Spinal cord (tissue), 10 donors: ENCODE data around the gene MARCHF10. TPM values are rescaled to one million over a fixed set of nuclear protein-coding genes. Genes with fewer than 3 reads are reported as not detected.
"Not testable (repeated sequence)": the region's sequence is repeated elsewhere in the genome, so short reads cannot be mapped to it uniquely, and the experiment has no call there.

Experiments used
- DNase-seq, 6 donors: peaks; one replicate each; pipeline versions ENCODE4 v3.0.0 to v3.0.0-alpha.2; 2013 to 2015; ENCODE audit warnings: low spot score in 6 of 6, low read depth in 4 of 6
- H3K27ac ChIP-seq: one replicate; pipeline ENCODE4 v1.5.1; 2013; ENCODE audit warnings: low read depth, low read length, control low read depth
- H3K27me3 ChIP-seq: one replicate; pipeline ENCODE4 v1.6.1; 2013; ENCODE audit warnings: low read length; ENCODE audit not compliant: control insufficient read depth, insufficient read depth
- H3K36me3 ChIP-seq: one replicate; pipeline ENCODE4 v1.6.1; 2013; ENCODE audit warnings: low read length; ENCODE audit not compliant: control insufficient read depth, insufficient read depth
- H3K4me1 ChIP-seq: one replicate; pipeline ENCODE4 v1.6.1; 2013; ENCODE audit warnings: low read length; ENCODE audit not compliant: control insufficient read depth, insufficient read depth
- H3K4me3 ChIP-seq: one replicate; pipeline ENCODE4 v1.5.1; 2013; ENCODE audit warnings: low read depth, low read length, control low read depth
- H3K9me3 ChIP-seq: one replicate; pipeline ENCODE4 v1.6.1; 2013; ENCODE audit warnings: low read length; ENCODE audit not compliant: control insufficient read depth, insufficient read depth
- WGBS: methylation state at CpG from one replicate; pipeline ENCODE4 v1.1.5; 2013; ENCODE audit warnings: missing lambda C conversion rate; ENCODE audit not compliant: insufficient coverage; 5-methylcytosine and 5-hydroxymethylcytosine counted together
- long read RNA-seq, 4 donors: transcript quantifications; one replicate each; lab custom pipeline, GENCODE V29; 2026
- polyA plus RNA-seq, 2 donors: library from polyadenylated mRNA; unstranded; fragments of 120-200 nt; gene quantifications; one replicate each; pipeline ENCODE4 v1.2.1, GENCODE V29; 2013; ENCODE audit not compliant: insufficient read length in 2 of 2
- total RNA-seq, 2 donors: library from RNA; depleted of rRNA in 1 of 2; stranded (reverse); fragments of 120-200 nt in 1 of 2; fragments of >200 nt in 1 of 2; gene quantifications; one replicate each; pipeline versions ENCODE4 v1.2.3 to v1.2.4, GENCODE V29; 2013 to 2014
- donor health status: healthy.

MARCHF10 gene, protein sequence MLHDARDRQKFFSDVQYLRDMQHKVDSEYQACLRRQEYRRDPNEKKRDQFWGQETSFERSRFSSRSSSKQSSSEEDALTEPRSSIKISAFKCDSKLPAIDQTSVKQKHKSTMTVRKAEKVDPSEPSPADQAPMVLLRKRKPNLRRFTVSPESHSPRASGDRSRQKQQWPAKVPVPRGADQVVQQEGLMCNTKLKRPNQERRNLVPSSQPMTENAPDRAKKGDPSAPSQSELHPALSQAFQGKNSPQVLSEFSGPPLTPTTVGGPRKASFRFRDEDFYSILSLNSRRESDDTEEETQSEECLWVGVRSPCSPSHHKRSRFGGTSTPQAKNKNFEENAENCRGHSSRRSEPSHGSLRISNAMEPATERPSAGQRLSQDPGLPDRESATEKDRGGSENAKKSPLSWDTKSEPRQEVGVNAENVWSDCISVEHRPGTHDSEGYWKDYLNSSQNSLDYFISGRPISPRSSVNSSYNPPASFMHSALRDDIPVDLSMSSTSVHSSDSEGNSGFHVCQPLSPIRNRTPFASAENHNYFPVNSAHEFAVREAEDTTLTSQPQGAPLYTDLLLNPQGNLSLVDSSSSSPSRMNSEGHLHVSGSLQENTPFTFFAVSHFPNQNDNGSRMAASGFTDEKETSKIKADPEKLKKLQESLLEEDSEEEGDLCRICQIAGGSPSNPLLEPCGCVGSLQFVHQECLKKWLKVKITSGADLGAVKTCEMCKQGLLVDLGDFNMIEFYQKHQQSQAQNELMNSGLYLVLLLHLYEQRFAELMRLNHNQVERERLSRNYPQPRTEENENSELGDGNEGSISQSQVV
- total RNA-seq = 1 to 10 TPM in 1 of 2 donors, under 1 TPM in 1; 0.59 to 2.5 TPM
- 1 to 10 TPM; 2.8 to 3.6 TPM for polyA plus RNA-seq
- long read RNA-seq, donor 1 = 0 reads
- long read RNA-seq, donor 2 = 0 reads
- long read RNA-seq, donor 3 = 0 reads
- long read RNA-seq, donor 4 = 0 reads

DNA sequence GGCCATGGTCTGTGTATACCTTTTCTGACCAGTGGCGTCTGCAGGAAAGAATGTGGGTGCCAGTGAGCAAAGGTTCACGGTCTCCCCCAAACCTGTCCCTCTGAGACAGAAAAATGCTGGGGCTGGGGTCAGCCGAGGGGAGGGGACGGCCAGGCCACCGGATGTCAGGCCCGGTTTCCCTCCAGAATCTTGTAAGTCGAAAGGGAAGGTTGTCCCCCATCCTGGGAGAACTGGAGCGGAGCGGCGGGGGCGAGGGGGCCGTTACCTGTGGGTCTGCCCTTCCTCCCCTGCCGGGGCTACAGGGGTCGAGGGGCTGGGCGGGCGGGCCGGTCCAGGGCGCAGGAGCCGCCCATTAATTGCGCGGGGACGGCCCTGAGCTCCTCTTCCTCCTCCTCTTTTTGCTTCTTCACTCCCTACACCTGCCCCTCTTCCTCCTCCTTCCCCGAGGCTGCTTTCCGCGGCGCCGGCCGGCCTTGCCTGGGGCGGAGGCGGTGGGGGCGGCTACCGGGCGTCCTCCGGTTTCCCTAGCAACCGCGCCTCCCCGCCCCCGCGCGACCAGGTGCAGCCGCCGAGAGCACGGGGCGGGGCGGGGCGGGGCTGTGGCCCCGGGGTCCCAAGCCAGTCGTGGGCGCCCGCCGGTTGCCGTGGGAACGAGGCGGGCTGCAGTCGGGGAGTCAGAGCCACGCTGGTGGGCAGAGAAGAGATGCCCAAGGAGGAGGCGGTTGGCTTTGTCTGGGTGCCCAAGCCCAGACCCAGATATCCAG lies at the start of gene MARCHF10:
Gene MARCHF10 (minus strand): TSS at position 503 of the 764 bp plus-strand sequence. CDS start 6,579 bp downstream, outside the sequence.
- H3K9me3 ChIP-seq = no peaks in the 10 kb centered on the region
- H3K4me3 ChIP-seq = peak within 1 kb of the TSS; percentile 16
- H3K4me1 ChIP-seq = peaks cover 6% of the 10 kb centered on the region
- DNase-seq = peak in 4 of 6 donors; percentile 22 to 85 (median 56)
- WGBS = 3% methylated on average over 57 of the region's 57 CpGs
- H3K27ac ChIP-seq = peak within 1 kb of the TSS; percentile 29
- H3K27me3 ChIP-seq = peaks cover 2% of the 10 kb centered on the region
- no peaks in the 10 kb centered on the region for H3K36me3 ChIP-seq

DNA sequence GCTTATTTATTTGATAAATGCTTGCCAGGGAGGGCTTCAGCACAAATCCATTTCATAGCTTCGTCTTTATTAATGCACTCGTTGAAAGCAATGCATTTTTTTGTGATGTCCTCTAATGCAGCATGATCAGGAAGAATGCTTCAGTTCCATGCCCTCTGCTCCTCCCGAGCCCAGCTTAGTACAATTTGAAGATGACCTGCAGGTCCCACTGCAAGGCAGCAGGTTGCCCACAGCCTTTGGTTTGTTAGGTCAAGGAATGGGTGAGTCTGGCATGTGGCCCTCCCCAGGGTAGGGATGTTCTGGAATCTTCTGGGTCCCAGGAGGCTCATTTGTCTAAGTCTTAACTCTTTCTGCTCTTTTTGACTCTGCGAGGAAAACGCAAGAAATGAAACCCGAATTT lies 49.4 kb upstream of the MARCHF10 start:
- Histone ChIP-seq H3K36me3 (no peaks in the 10 kb centered on the region), H3K27ac (no peak overlapping the region), H3K4me3 (no peak overlapping the region), H3K27me3 (no peaks in the 10 kb centered on the region), H3K4me1 (no peaks in the 10 kb centered on the region), H3K9me3 (no peaks in the 10 kb centered on the region)
- WGBS = 88% methylated on average over 3 of the region's 6 CpGs
- DNase-seq = no peak

DNA sequence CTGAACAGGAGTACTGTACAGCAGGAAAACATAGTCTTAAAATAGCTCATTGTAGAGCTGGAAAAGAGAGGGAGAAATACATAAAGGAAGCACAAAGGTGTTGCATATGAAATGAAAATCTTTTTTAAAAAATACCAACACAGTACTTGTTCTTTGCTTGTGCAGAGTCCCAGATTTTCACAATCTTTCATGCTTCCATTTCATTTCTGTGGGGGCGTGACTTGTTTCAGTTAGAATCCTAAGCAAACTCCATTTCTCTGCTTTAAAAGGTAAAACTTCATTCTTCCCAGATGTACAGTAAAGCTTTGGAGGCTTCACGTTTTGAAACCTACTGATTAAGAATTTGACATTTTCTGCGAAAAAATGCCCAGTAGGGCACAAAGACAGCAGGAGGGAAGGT lies 48.5 kb upstream of the MARCHF10 start:
- no peak for DNase-seq
- Histone ChIP-seq H3K36me3 (no peaks in the 10 kb centered on the region), H3K4me1 (no peaks in the 10 kb centered on the region), H3K27me3 (no peaks in the 10 kb centered on the region), H3K9me3 (no peaks in the 10 kb centered on the region), H3K4me3 (no peak overlapping the region), H3K27ac (no peak overlapping the region)
- no CpG with 5 or more reads among the region's 3 CpGs for WGBS

DNA sequence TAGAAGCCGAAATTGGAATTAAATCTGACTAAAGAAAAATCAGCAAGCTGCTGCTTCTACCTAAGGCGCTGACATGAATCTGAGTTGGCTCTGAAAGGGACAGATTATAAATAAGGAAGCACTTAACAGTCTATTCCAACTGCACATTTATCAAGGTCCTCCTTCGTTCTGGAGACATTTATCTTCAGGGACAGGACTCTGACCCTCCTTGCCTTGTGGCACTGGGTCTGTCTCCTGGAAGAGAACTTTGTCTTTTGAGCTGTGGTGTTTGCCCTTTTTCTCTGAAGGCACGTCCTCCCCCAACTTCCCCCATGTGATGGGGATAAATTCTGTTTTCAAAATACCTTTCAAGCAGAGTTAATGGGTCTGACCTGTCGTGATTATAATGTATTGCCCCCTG lies 47.0 kb upstream of the MARCHF10 start:
- H3K27ac ChIP-seq = no peak overlapping the region
- WGBS = 40% methylated on average over 2 of the region's 5 CpGs
- no peaks in the 10 kb centered on the region for H3K4me1 ChIP-seq
- H3K36me3 ChIP-seq = no peaks in the 10 kb centered on the region
- no peak overlapping the region for H3K4me3 ChIP-seq
- H3K27me3 ChIP-seq = no peaks in the 10 kb centered on the region
- peak in 1 of 6 donors; percentile 42 for DNase-seq
- no peaks in the 10 kb centered on the region for H3K9me3 ChIP-seq

DNA sequence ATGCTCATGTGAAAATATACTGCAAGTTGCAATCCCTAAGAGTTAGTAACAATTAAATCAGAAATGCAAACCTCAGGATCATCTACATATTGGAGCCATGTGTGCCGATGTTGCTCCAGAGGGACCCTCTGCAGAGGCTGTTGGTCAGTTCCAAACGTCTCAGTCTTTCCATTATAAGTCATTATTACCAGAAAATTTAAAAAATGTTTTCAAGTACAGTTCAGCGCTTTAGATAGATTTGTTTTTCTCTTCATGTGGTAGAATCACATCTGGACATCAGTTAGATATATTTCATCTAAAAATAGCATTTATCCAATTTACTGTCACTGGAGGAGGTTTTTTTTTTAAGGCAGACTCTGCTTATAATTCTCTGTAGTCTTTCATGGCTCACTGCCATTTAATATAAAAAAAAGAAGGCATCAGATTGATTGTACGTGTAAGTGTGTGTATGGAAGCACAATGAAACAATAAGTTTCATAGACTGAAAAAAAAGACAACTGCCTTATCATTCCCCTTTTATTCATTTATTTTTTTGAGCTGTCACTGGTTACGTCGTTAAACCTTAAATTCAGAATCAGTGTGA lies 46.1 kb upstream of the MARCHF10 start:
- Histone ChIP-seq H3K4me3 (no peak overlapping the region), H3K9me3 (no peaks in the 10 kb centered on the region), H3K4me1 (no peaks in the 10 kb centered on the region), H3K36me3 (no peaks in the 10 kb centered on the region), H3K27me3 (no peaks in the 10 kb centered on the region), H3K27ac (no peak overlapping the region)
- DNase-seq = peak in 1 of 6 donors; percentile 65
- 83% methylated on average over 1 of the region's 6 CpGs for WGBS

DNA sequence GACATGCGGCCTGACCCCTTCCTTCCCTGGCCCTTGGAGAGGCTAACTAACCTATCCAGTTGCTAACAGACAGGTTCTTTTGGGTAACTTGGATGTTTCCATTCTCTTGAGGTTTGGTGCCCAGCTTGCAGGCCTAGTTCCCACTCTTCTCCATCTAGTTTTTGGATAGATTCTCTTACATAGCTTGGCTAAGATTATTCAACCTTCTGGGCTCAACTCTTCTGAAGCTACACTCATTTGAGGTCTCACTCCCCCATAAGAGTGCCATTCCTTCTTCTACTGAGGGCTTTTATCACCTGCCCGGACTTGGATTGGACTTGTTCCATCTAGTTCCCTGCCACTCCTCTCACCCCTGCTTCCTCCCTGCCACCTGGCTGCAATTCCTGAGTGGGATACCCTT lies 44.1 kb upstream of the MARCHF10 start:
- H3K36me3 ChIP-seq = no peaks in the 10 kb centered on the region
- H3K4me1 ChIP-seq = no peaks in the 10 kb centered on the region
- H3K9me3 ChIP-seq = no peaks in the 10 kb centered on the region
- no peak for DNase-seq
- 93% methylated on average over 2 of the region's 2 CpGs for WGBS
- H3K4me3 ChIP-seq = no peak overlapping the region
- no peak overlapping the region for H3K27ac ChIP-seq
- no peaks in the 10 kb centered on the region for H3K27me3 ChIP-seq

DNA sequence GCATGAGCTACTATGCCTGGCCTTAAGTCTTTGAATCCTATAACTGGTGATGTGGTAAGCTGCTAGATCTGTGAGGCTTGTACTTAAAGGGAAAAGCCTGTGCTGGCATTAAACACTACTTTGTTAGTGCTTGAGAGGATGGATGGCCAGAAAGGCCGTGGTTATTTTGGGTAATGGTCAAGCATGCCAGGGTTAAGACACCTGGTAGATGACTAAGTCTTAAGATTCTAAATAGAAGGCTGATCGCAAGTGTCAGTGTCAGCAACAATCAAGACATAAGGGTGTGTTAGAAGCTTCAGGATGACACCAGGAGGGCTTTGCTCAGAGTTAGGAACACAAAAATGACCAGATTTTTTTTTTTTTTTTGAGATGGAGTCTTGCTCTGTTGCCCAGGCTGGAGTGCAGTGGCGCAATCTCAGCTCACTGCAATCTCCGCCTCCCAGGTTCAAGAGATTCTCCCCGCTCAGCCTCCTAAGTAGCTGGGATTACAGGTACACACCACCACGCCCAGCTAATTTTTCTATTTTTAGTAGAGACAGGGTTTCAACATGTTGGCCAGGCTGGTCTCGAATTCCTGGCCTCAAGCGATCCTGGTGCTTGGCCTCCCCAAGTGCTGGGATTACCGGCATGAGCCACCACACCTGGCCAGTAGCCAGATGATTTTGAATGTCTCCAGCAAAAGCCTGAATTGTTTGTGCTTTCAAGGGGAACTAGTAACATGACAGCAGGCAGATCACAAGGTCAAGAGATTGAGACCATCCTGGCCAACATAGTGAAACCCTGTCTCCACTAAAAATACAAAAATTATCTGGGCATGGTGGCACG lies 41.7 kb upstream of the MARCHF10 start:
- not testable (repeated sequence) for H3K36me3 ChIP-seq, H3K27ac ChIP-seq, DNase-seq, H3K27me3 ChIP-seq, H3K4me3 ChIP-seq, H3K4me1 ChIP-seq, H3K9me3 ChIP-seq
- 90% methylated on average over 7 of the region's 10 CpGs for WGBS

DNA sequence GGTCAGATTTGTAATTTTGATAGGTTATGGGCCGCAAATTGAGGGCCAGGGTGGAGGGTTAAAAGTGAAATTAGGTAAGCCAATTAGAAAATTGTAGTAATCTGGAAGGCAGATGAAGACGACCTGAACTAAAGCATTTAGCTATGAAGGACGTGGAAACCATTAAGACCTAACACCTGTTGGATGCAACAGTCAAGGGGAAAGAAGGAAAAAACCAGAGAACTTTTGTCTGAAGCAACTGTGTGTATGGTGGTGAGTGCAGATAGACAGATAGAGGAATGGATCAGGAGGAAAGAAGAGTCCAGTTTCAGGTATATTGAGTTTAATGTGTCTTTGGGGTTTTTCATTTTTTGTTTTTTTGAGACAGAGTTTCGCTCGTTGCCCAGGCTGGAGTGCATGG lies 40.2 kb upstream of the MARCHF10 start:
- H3K27me3 ChIP-seq = no peaks in the 10 kb centered on the region
- H3K4me3 ChIP-seq = no peak overlapping the region
- H3K9me3 ChIP-seq = no peaks in the 10 kb centered on the region
- WGBS = 96% methylated on average over 5 of the region's 5 CpGs
- H3K36me3 ChIP-seq = no peaks in the 10 kb centered on the region
- no peaks in the 10 kb centered on the region for H3K4me1 ChIP-seq
- no peak for DNase-seq
- no peak overlapping the region for H3K27ac ChIP-seq
